NCI-H2227 (cell line): ENCODE results near the gene BCLAF3.

Source experiments
- DNase-seq: peaks from one replicate; lab custom pipeline; 2025; ENCODE audit not compliant: unreplicated experiment; lab: John Stamatoyannopoulos, UW

BCLAF3 gene

DNA sequence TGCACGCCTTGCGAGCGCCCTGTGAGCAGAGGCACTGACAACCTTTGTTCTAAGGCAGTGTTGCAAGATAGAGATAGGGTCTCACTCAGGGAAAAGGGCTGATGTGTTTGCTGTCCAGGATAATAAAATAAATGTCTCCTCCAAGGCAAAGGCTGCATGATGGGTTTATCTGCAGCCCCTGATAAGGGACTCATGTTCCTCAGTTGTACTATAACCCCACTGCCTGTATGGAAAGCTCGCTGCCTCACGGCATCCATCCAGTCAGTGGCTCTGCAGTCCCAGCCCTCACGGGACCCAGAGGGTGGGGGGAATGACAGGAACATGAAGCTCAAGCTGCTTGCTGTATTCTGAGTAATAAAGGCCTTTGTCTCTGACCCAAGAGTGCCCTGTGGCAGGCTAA lies 22.6 kb downstream of the BCLAF3 start:
- no peak for DNase-seq

DNA sequence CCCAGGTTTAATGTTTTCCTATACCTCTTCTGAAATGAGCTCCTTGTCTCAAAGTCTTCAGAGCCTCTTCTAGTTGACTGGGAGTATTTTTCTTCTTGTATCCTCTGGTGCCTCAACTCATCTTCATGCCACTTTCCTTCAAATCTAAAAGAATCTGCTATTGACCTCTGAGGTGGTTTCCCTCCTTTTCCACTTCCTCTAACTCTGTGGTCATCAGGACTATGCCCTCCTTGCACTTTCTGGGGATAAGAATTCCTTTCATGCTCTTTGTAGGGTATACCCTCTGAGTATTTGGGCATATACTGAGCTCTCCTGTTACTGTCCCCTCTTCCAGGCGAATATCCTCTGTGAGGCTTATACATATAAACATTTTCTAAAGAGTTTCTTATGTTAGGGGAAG lies 24.8 kb downstream of the BCLAF3 start:
- DNase-seq: no peak

DNA sequence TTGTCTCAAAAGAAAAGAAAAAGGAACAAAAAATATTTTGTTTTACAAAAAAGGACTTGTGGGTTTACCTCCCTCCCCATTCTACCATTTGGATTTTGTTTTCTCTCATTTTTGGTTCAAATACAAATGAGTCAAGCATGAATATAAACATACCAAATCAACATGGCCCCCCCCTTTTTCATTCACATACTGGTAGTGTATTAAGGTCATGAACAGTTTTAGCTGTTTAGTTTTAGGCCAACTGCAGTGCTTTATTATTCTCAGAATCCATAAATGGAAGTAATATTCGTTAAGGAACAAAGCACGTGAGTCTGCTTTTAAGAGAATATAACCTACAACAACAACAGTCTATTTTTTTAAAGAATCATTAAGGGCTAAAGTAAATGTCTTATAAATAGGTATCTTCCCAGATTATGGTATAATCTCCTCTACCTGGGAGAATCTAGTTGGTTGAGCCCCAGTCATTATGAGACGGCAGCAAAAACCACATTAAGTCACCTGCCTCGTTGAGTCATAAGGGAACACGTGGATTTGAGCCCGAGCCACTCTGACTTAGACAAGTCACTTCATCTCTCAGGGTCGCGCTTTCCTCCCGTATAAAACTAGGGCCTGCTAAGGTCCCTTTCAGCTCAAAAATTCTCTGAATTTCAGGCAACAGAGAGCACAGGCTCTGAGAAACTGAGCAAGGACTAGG lies 26.7 kb downstream of the BCLAF3 start:
- DNase-seq: no peak

DNA sequence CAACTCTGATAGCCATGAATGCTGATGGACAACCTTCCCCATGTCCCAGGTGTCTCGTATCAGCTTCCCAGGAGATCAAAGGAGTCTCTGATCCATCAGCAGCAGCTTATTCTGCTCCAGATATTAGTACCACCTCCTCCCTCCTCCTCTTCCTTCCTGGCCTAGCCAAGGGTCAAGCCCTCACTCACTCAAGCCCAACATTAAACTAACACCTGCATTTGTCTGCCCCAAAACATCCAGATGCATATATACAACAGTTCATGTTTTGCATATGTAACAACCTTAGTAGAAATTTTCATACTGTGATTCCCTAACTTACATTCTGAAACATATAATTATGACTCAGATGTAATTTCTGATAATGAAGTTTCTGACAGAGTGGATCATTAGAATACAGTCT lies 29.9 kb downstream of the BCLAF3 start:
- no peak for DNase-seq

DNA sequence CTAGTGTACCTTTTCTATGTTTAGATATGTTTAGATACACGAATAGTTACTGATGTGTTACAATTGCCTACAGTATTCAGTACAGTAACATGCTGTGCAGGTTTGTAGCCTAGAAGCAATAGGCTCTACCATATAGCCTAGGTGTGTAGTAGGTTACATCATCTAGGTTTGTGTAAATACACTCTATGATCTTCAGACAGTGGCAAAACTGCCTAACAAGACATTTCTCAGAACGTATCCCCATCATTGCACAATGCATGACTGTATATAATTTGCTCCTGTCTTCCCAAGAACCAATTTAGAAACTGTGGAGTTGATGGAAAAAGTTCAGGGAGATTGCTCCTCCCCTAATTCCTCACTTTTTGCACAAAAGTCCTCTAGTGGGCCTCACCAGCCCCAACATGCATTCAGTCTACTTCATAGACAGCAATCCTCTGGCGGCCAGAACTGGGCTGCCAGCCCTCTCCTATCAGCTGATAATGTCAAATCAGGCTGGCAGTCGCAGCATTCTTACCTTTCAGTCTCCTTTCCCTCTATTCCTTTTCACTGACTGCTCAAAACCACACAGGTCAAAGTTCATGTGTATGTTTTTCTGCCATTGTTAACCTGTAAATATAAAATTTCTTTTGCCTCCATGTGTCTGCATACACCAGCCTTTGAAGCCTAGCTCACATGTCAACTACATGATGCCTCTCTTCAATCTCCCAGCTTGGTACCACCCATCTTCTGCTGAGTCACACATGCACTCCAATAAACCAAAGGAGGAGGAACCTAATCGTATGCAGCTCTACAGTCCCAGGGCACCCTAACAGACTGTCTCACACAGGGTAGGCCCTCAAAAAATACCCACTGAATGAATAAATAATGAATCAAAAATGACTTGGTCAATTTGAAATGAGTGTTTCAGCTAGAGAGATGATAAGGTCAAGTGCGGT lies 32.0 kb downstream of the BCLAF3 start:
- DNase-seq: no peak

DNA sequence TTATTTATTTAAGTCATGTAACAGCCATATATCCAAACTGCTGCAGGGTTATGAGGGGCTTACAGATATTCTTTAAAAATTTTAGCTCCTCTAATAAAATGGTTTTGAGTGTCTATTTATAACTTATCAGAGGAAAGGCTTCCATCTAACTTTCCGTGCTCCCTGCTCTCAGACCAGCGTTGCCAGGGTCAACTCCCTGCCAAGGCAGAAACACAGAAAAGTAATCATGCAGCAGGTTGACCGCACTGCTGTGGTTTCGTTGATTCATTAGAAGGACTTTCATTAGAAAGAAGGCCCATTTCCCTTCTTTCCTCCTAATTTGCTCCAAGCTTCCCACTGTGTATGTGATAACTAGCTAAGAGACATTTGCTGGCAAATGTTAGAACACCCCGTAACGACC lies 33.9 kb downstream of the BCLAF3 start:
- DNase-seq: no peak

DNA sequence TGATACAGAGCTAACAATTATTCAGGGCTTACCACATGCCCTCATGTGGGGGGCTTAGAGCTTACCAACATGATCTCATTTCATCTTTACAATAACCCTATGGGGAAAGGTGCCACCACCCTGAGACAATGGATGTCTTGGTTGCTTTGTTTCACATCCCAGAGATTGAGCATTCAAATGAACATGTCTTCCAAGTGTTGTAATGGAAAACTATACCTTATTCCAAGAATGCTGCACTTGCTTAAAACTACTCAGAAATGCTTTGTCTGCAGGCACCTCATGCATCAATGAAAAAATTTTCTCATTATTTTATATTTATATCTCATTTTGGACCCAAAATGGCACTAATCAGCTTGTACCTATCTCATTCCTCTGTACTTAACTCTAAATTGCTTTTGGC lies 34.6 kb downstream of the BCLAF3 start:
- DNase-seq: no peak

DNA sequence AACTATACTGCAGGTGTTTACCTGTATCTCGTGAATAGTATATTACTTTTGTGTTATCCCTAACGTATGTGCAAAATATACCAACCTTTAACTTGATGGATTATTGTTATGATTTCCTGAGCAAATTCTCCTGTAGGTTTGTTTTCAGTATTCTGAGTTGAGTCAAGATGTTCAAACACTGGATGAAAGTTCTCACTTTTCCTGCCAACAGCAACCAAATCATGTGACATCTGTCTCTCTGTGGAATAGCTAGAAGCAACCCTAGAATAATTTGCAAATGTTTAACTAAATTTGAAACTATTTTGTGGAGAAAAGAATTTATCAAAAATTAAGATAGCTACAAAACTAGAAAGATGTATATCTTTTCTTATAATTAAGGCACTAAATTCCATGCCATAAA lies 35.6 kb downstream of the BCLAF3 start:
- DNase-seq: no peak

DNA sequence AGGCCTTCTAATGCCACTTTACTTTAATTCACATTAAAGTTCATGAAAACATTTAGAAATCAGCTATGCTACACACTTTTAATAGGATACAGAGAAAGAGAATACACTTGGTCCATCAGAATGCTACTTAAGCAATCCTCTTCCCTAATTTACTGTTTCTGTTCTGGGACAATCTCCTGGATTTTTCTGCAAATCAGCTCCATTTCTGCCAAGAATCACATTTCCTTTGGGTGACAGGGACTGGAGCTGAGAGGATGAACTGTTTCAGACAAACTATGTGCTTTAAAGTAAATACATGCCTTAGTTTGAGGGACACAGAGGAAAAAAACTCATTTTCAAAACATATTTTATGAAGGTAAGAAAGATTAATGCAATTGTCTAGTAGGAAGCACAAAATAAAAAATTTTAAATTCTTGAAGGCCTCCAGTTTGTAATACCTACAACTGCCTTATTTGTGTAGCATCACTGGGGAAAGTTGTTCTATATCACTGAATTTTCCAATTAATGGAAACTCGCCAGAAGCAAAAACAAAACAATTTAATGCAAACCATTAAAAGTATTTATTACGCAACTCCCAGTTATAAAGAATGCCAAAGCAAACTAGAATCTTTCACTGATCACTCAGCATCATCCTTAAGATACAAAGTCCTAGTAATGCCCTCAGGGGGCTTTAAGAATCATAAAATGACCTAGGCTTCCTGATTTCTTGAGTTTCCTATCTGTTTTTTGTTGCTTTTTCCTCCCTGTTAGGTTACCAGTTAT lies 36.3 kb downstream of the BCLAF3 start:
- DNase-seq: no peak

DNA sequence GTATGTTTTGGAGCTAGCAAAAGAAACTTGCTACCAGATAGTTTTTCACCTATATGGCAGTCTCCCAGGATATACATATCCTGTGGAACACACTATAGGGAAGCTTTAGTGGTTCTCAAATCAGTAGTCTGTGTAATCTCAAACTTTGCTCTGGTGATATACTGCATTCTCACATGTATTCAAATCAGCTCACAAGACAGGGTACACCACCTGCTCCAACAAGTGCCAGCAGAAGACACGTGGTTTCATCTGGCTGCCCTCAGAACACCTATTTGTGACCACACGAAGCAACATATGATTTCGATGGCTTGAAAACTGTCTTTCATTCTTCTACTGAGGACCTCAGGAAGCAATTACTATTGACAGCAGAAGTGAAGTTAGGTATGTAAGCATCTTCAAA lies 37.7 kb downstream of the BCLAF3 start:
- DNase-seq: no peak

DNA sequence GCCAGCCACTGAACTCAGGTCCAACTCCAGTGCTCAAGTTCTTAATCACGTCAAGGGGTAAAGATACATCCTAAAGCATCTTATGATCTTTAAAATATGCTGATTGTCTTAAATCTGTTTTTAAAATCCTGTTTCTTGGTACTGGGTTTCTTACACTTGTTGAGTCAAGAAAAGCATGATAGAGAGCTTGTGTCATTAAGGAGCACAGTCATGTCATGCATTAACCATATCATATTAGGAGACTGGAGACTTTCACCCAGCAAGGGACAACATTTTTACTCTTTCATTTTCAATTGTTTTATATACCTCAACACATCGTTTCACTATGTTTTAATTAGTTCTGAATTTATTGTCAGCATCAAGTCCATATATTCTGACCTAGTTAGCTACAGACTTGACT lies 41.5 kb downstream of the BCLAF3 start:
- DNase-seq: no peak

DNA sequence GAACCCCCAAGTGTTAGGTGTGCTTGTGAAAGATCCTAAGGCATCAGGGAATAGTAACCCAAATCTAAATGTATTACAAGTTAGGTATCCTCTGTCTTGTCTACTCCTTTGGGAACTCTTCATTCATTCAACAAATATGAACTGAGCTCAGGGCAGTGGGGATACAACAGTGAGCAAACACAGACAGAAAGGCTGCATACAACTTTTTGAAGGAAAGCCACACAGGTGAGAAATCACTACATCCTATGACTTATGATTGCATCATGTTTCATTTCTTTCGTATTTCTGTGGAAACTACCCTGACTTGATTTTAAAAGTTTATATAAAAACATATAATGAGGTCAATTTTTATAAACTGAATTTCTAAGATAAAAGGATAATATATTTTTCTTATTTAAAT lies 43.2 kb downstream of the BCLAF3 start:
- no peak for DNase-seq
